Spleen (tissue), 11 donors: Measurements from ENCODE around the gene PHF21A. TPM values are rescaled to one million over a fixed set of nuclear protein-coding genes. Genes with fewer than 3 reads are reported as not detected.
"Not testable (repeated sequence)": the region's sequence is repeated elsewhere in the genome, so short reads cannot be mapped to it uniquely, and the experiment has no call there.

Source experiments
- DNase-seq: peaks from one replicate; pipeline ENCODE4 v3.0.0-alpha.2; 2020
- H3K27ac ChIP-seq, 8 donors: fragments of 200-600 bp; sonication (generic) in 7 of 8; 1 replicate in 4 of 8; 2 replicates in 4 of 8; pipeline versions ENCODE4 v1.5.0 to v1.8.0; 2016 to 2021; ENCODE audit warnings: inconsistent platforms in 4 of 8, mild to moderate bottlenecking in 4 of 8, moderate library complexity in 1 of 8
- H3K27me3 ChIP-seq, 7 donors: fragments of 200-600 bp; sonication (generic) in 6 of 7; replicated peaks in 1 of 7; 1 replicate in 4 of 7; 2 replicates in 3 of 7; pipeline versions ENCODE4 v1.5.0 to v1.8.0; 2016 to 2021; ENCODE audit warnings: inconsistent platforms in 3 of 7, mild to moderate bottlenecking in 1 of 7
- H3K36me3 ChIP-seq, 6 donors: fragments of 200-600 bp; sonication (generic) in 5 of 6; 1 replicate in 4 of 6; 2 replicates in 2 of 6; pipeline versions ENCODE4 v1.5.0 to v1.8.0; 2016 to 2021; ENCODE audit warnings: inconsistent platforms in 2 of 6
- H3K4me1 ChIP-seq, 6 donors: fragments of 200-600 bp; sonication (generic) in 5 of 6; 1 replicate in 3 of 6; 2 replicates in 3 of 6; pipeline versions ENCODE4 v1.5.0 to v1.8.0; 2016 to 2021; ENCODE audit warnings: inconsistent platforms in 3 of 6
- H3K4me3 ChIP-seq, 8 donors: fragments of 200-600 bp; sonication (generic) in 7 of 8; 1 replicate in 4 of 8; 2 replicates in 4 of 8; pipeline versions ENCODE4 v1.5.0 to v1.8.0; 2016 to 2021; ENCODE audit warnings: inconsistent platforms in 4 of 8, mild to moderate bottlenecking in 4 of 8, moderate library complexity in 2 of 8
- H3K9me3 ChIP-seq, 8 donors: fragments of 200-600 bp; sonication (generic) in 7 of 8; 1 replicate in 4 of 8; 2 replicates in 4 of 8; pipeline versions ENCODE4 v1.5.0 to v1.8.0; 2016 to 2021; ENCODE audit warnings: inconsistent platforms in 4 of 8
- CTCF ChIP-seq, 11 experiments: fragments of 200-600 bp in 7 of 11; fragments of 450-650 bp in 4 of 11; sonication (generic) in 4 of 11; IDR thresholded peaks in 8 of 11; conservative IDR thresholded peaks in 3 of 11; 1 replicate in 7 of 11; 2 replicates in 4 of 11; pipeline versions ENCODE4 v1.4.0 to v1.8.0; 2016 to 2021; ENCODE audit warnings: antibody characterized with exemption in 11 of 11, inconsistent platforms in 4 of 11, mild to moderate bottlenecking in 1 of 11
- POLR2A ChIP-seq, 3 donors: fragments of 450-650 bp; IDR thresholded peaks; one replicate each; pipeline ENCODE4 v1.5.1; 2017; ENCODE audit warnings: antibody characterized with exemption in 3 of 3, mild to moderate bottlenecking in 1 of 3
- POLR2AphosphoS5 ChIP-seq, 3 donors: sonication (generic); formaldehyde crosslinking; IDR thresholded peaks; one replicate each; pipeline ENCODE4 v1.5.1; 2017; ENCODE audit warnings: antibody characterized with exemption in 3 of 3
- WGBS, 5 donors: extraction: QIAGEN DNeasy Blood & Tissue Kit in 3 of 5; methylation state at CpG; one replicate each; pipeline versions ENCODE4 v1.1.5 to v1.1.7; 2013 to 2018; 5-methylcytosine and 5-hydroxymethylcytosine counted together
- intact Hi-C: fragments of 100-400 bp; cut with DNase I; formaldehyde crosslinking; loops from one replicate; pipeline ENCODE4 v1.15.0; 2023; ENCODE audit warnings: low total_unique reads
- polyA plus RNA-seq, 3 donors: library from polyadenylated mRNA; stranded (reverse); fragments of 200-250 nt; gene quantifications; one replicate each; pipeline ENCODE4 v1.2.1, GENCODE V29; 2013
- total RNA-seq, 7 donors: library from RNA; depleted of rRNA in 3 of 7; stranded (reverse); fragments of >200 nt in 3 of 7; fragmentation: NEBNext Ultra II Directional in 4 of 7; extraction: Animal tissue kit (Norgen Biotek cat#: 25700) in 4 of 7; gene quantifications; one replicate each; pipeline versions ENCODE4 v1.1.0 to v1.2.1, GENCODE V29; 2016 to 2021
- donor health status: healthy with polysubstance abuse.
- donor health status: DM: no; HTN: no; CAD: no; lungs with moderate emphysema.
- donor health status: DM: no; HTN: no; CAD: no.
- donor health status: Bipolar disorder and iron deficiency.
- donor health status: healthy.
- donor health status: DM: no; HTN: no; CAD: no.
- donor health status: DM: yes; HTN: yes; CAD: no.

Gene PHF21A
- total and polyA plus RNA-seq, 10 donors, result 9.2 to 110 (median 79.7) TPM

- Histone ChIP-seq H3K4me3 (no peak overlapping the region), H3K27ac (no peak overlapping the region), H3K36me3 (peaks cover 0 to 8% (median 0%) of the 10 kb centered on the region in 6 donors), H3K9me3 (no peaks in the 10 kb centered on the region), H3K4me1 (peaks cover 0 to 30% (median 6%) of the 10 kb centered on the region in 6 donors), H3K27me3 (no peaks in the 10 kb centered on the region)
- intact Hi-C loops, result no loop called here
- no peak for DNase-seq
- WGBS, 5 donors, result 81 to 98% (median 92%) methylated on average over 1 of the region's 1 CpG
- TF ChIP-seq CTCF (IDR thresholded peaks at IDR 0.05 in 8 of 11, conservative IDR thresholded peaks at IDR 0.05 in 3 of 11), result no peak
- TF ChIP-seq POLR2AphosphoS5 (IDR thresholded peaks at IDR 0.05), result no peak
- TF ChIP-seq POLR2A (IDR thresholded peaks at IDR 0.05), result no peak
These were observed 136.0 kb downstream of the PHF21A start for GRCh38 chr11:45985212-45985611.

DNA sequence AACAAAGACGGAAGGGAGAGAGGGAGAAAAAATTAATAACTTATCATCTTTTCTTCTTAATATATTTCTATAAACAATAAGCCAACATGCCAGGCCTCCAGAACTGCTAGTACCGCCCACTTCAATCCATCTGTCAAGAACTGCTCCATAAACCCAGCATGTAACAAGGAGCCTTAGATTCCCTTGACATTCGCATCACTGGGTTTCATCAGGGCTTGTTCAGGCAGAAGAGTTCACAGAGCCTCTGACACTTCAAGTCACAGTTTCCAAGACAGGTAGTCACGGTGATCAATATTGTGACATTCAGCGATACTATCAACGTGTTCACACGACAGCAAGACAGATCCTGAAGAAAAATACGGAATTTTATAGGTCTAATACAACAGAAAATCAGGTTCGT lies 137.1 kb downstream of the PHF21A start:
- Histone ChIP-seq H3K27ac (no peak overlapping the region), H3K36me3 (peaks cover 1 to 18% (median 7%) of the 10 kb centered on the region in 6 donors), H3K27me3 (no peaks in the 10 kb centered on the region), H3K9me3 (no peaks in the 10 kb centered on the region), H3K4me1 (peaks cover 0 to 27% (median 6%) of the 10 kb centered on the region in 6 donors), H3K4me3 (no peak overlapping the region)
- intact Hi-C loops, result no loop called here
- WGBS, 5 donors, result 94 to 98% (median 95%) methylated on average over 9 of the region's 9 CpGs
- TF ChIP-seq CTCF (IDR thresholded peaks at IDR 0.05 in 8 of 11, conservative IDR thresholded peaks at IDR 0.05 in 3 of 11), result no peak
- TF ChIP-seq POLR2AphosphoS5 (IDR thresholded peaks at IDR 0.05), result no peak
- TF ChIP-seq POLR2A (IDR thresholded peaks at IDR 0.05), result no peak
- DNase-seq, result no peak

DNA sequence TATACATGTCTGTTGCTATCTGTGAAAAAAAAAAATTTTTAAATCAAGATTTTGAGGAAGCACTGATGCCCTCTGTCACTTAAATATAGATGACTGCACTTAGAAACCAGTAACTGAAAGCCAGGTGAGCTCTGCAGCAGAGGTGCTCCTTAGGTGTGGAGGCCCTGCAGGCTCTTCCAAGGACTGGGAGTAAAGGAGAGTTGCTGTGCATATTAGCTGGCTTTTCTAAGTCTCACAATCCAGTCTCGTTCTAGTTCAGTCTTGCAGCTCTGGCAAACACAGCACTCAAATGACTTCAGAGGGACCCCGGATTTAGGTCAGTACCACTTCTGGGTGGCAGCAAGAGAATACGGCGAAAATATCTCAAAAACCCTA lies 137.8 kb downstream of the PHF21A start:
- Histone ChIP-seq H3K36me3 (peaks cover 4 to 25% (median 14%) of the 10 kb centered on the region in 6 donors), H3K4me1 (peaks cover 0 to 27% (median 6%) of the 10 kb centered on the region in 6 donors), H3K9me3 (no peaks in the 10 kb centered on the region), H3K27me3 (no peaks in the 10 kb centered on the region), H3K27ac (no peak overlapping the region), H3K4me3 (no peak overlapping the region)
- no peak for DNase-seq
- WGBS, 5 donors, result 87 to 93% (median 89%) methylated on average over 4 of the region's 4 CpGs
- intact Hi-C loops, result no loop called here
- no peak for TF ChIP-seq POLR2A (IDR thresholded peaks at IDR 0.05)
- no peak for TF ChIP-seq POLR2AphosphoS5 (IDR thresholded peaks at IDR 0.05)
- TF ChIP-seq CTCF (IDR thresholded peaks at IDR 0.05 in 8 of 11, conservative IDR thresholded peaks at IDR 0.05 in 3 of 11), result no peak

GRCh38 chr11:45982656-45983470 lies 138.4 kb downstream of the PHF21A start:
- Histone ChIP-seq H3K27me3 (no peaks in the 10 kb centered on the region), H3K27ac (no peak overlapping the region), H3K9me3 (no peaks in the 10 kb centered on the region), H3K36me3 (peaks cover 4 to 31% (median 19%) of the 10 kb centered on the region in 6 donors), H3K4me3 (no peak overlapping the region), H3K4me1 (peaks cover 0 to 27% (median 6%) of the 10 kb centered on the region in 6 donors)
- intact Hi-C loops, result no loop called here
- WGBS, 5 donors, result 72 to 82% (median 82%) methylated on average over 8 of the region's 8 CpGs
- no peak for DNase-seq
- TF ChIP-seq POLR2AphosphoS5 (IDR thresholded peaks at IDR 0.05) (no peak), CTCF (IDR thresholded peaks at IDR 0.05 in 8 of 11, conservative IDR thresholded peaks at IDR 0.05 in 3 of 11) (no peak)

- Histone ChIP-seq H3K36me3 (peaks cover 4 to 41% (median 24%) of the 10 kb centered on the region in 6 donors), H3K4me1 (peaks cover 0 to 27% (median 6%) of the 10 kb centered on the region in 6 donors)
- H3K27ac ChIP-seq, H3K9me3 ChIP-seq, intact Hi-C loops, DNase-seq, H3K27me3 ChIP-seq, H3K4me3 ChIP-seq: not testable (repeated sequence)
- 78 to 96% (median 86%) methylated on average over 5 of the region's 5 CpGs for WGBS, 5 donors
These were observed 139.4 kb downstream of the PHF21A start for GRCh38 chr11:45981826-45982225.
